Measurements from ENCODE around the gene C2CD4A. TPM values are rescaled to one million over a fixed set of nuclear protein-coding genes. Genes with fewer than 3 reads are reported as not detected.

C2CD4A gene
- total and polyA plus RNA-seq, 2 donors (not counting 3 experiments of a cell fraction or from before 2014, with no cell fraction given) = 0.33 to 0.46 TPM

DNA sequence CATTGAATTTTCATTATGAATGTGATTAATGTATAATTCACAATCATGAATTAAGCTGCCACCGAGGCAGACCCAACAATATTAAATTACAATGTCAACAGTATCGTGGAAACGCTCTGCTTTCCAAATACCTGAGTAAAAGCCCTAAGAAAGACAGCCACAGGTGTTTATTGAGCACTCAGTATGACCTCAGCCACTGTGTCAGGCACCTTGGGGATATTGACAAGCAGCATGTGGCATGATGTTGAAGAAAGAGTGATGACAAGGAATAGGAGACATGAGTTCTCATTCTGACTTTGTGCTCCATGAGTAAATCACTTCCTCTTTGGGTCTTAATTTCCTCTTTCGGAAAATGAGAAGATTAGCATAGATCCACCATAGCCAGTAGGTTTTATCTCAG is 12.8 kb downstream of the C2CD4A start:
- Histone ChIP-seq H3K4me2 (ENCODE audit: insufficient read depth, low read length) (no peak overlapping the region), H2AFZ (ENCODE audit: low read depth, low read length) (no peak overlapping the region), H3K27me3 (ENCODE audit: control insufficient read depth in 2 of 2, insufficient read depth in 2 of 2, low read length in 2 of 2) (no peaks in the 10 kb centered on the region), H3K9me1 (replicated peaks; ENCODE audit: control insufficient read depth, extremely low read depth, insufficient read depth, low read length) (no peaks in the 10 kb centered on the region), H3K36me3 (ENCODE audit: control insufficient read depth in 2 of 2, extremely low read depth in 1 of 2, insufficient read depth in 2 of 2, low read length in 2 of 2) (no peaks in the 10 kb centered on the region), H3K9me3 (replicated peaks; ENCODE audit: control insufficient read depth, insufficient read depth, low read length) (no peaks in the 10 kb centered on the region), H4K20me1 (replicated peaks; ENCODE audit: control insufficient read depth, extremely low read depth, insufficient read depth, low read length) (no peaks in the 10 kb centered on the region), H3K27ac (ENCODE audit: insufficient read depth, low read depth, low read length) (no peak overlapping the region), H3K79me2 (ENCODE audit: control insufficient read depth, insufficient read depth, low read length) (no peaks in the 10 kb centered on the region), H3K9ac (replicated peaks; ENCODE audit: extremely low read depth, insufficient read depth, low read length) (no peak overlapping the region), H3K4me1 (ENCODE audit: control insufficient read depth, extremely low read depth, insufficient read depth, low read length) (no peaks in the 10 kb centered on the region), H3K4me3 (replicated peaks in 1 of 3; ENCODE audit: insufficient read depth in 1 of 3, low read depth in 1 of 3, low read length in 3 of 3) (no peak overlapping the region)
- DNase-seq (ENCODE audit: low read depth, low spot score) (no peak), FAIRE-seq (no peak)
- intact Hi-C loops (cut with micrococcal nuclease) = no loop called here
- TF ChIP-seq JUN (IDR thresholded peaks at IDR 0.05; ENCODE audit: borderline replicate concordance, insufficient read depth, insufficient read length, low read depth) = no peak
- TF ChIP-seq POLR2AphosphoS5 (IDR thresholded peaks at IDR 0.05; ENCODE audit: insufficient read depth, low read depth, low read length) = no peak
- no peak for TF ChIP-seq EZH2 (IDR thresholded peaks at IDR 0.05; ENCODE audit: borderline replicate concordance, low read depth, low read length, severe bottlenecking)
- TF ChIP-seq MYC (IDR thresholded peaks at IDR 0.05; ENCODE audit: low read depth, low read length) = no peak
- TF ChIP-seq FOS (IDR thresholded peaks at IDR 0.05; ENCODE audit: borderline replicate concordance, insufficient read depth, low read length) = no peak
- TF ChIP-seq, protein P1, sequence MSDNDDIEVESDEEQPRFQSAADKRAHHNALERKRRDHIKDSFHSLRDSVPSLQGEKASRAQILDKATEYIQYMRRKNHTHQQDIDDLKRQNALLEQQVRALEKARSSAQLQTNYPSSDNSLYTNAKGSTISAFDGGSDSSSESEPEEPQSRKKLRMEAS (IDR thresholded peaks at IDR 0.05; ENCODE audit: insufficient read depth, insufficient read length) = no peak
- TF ChIP-seq GATA2 (IDR thresholded peaks at IDR 0.05; ENCODE audit: insufficient read depth, insufficient read length, low read depth, low read length) = no peak
- TF ChIP-seq, protein P2, sequence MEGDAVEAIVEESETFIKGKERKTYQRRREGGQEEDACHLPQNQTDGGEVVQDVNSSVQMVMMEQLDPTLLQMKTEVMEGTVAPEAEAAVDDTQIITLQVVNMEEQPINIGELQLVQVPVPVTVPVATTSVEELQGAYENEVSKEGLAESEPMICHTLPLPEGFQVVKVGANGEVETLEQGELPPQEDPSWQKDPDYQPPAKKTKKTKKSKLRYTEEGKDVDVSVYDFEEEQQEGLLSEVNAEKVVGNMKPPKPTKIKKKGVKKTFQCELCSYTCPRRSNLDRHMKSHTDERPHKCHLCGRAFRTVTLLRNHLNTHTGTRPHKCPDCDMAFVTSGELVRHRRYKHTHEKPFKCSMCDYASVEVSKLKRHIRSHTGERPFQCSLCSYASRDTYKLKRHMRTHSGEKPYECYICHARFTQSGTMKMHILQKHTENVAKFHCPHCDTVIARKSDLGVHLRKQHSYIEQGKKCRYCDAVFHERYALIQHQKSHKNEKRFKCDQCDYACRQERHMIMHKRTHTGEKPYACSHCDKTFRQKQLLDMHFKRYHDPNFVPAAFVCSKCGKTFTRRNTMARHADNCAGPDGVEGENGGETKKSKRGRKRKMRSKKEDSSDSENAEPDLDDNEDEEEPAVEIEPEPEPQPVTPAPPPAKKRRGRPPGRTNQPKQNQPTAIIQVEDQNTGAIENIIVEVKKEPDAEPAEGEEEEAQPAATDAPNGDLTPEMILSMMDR (IDR thresholded peaks at IDR 0.05; ENCODE audit: extremely low read depth in 1 of 2, insufficient read depth in 1 of 2, low read depth in 1 of 2, low read length in 2 of 2) = no peak
- ChIA-PET CTCF (interaction anchor here (1.6 kb wide), 1 partner anchor 20 kb away, joined by 7 read pairs; the partner anchor contains the start of gene VPS13C), POLR2A (no interaction called here)
- no TSS peak for BruUV-seq (replicated peaks)
- dilution Hi-C loops (cut with MboI; ENCODE audit: extremely low pct_ligation_motif_present, low sequenced_read_pairs) = no loop called here
